Measurements from ENCODE around the gene SLC22A23.

Gene SLC22A23

GRCh38 chr6:3306848-3307247, 150.0 kb downstream of the SLC22A23 start:
- in situ Hi-C loops (cut with MboI; ENCODE audit: low sequenced_read_pairs): no loop called here

GRCh38 chr6:3305831-3306230, 151.0 kb downstream of the SLC22A23 start:
- in situ Hi-C loops (cut with MboI; ENCODE audit: low sequenced_read_pairs): no loop called here

GRCh38 chr6:3305216-3305565, 151.7 kb downstream of the SLC22A23 start:
- in situ Hi-C loops (cut with MboI; ENCODE audit: low sequenced_read_pairs): no loop called here

- in situ Hi-C loops (cut with MboI; ENCODE audit: low sequenced_read_pairs): no loop called here
Measured at GRCh38 chr6:3304500-3305215, 152.2 kb downstream of the SLC22A23 start.

- in situ Hi-C loops (cut with MboI; ENCODE audit: low sequenced_read_pairs): no loop called here
Measured at GRCh38 chr6:3303795-3304411, 152.9 kb downstream of the SLC22A23 start.

- in situ Hi-C loops (cut with MboI; ENCODE audit: low sequenced_read_pairs): no loop called here
Measured at GRCh38 chr6:3301506-3301905, 155.3 kb downstream of the SLC22A23 start.

- in situ Hi-C loops (cut with MboI; ENCODE audit: low sequenced_read_pairs): no loop called here
Measured at GRCh38 chr6:3299221-3299620, 157.6 kb downstream of the SLC22A23 start.

GRCh38 chr6:3297909-3298308, 158.9 kb downstream of the SLC22A23 start:
- in situ Hi-C loops (cut with MboI; ENCODE audit: low sequenced_read_pairs): no loop called here

- in situ Hi-C loops (cut with MboI; ENCODE audit: low sequenced_read_pairs): no loop called here
Measured at GRCh38 chr6:3297006-3297405, 159.8 kb downstream of the SLC22A23 start.

GRCh38 chr6:3296537-3296936, 160.3 kb downstream of the SLC22A23 start:
- in situ Hi-C loops (cut with MboI; ENCODE audit: low sequenced_read_pairs): no loop called here

GRCh38 chr6:3296078-3296477, 160.8 kb downstream of the SLC22A23 start:
- in situ Hi-C loops (cut with MboI; ENCODE audit: low sequenced_read_pairs): no loop called here

- in situ Hi-C loops (cut with MboI; ENCODE audit: low sequenced_read_pairs): no loop called here
Measured at GRCh38 chr6:3294921-3295871, 161.7 kb downstream of the SLC22A23 start.

GRCh38 chr6:3294396-3294795, 162.5 kb downstream of the SLC22A23 start:
- in situ Hi-C loops (cut with MboI; ENCODE audit: low sequenced_read_pairs): no loop called here

- in situ Hi-C loops (cut with MboI; ENCODE audit: low sequenced_read_pairs): no loop called here
Measured at GRCh38 chr6:3293271-3294155, 163.3 kb downstream of the SLC22A23 start.

- in situ Hi-C loops (cut with MboI; ENCODE audit: low sequenced_read_pairs): no loop called here
Measured at GRCh38 chr6:3292431-3293197, 164.2 kb downstream of the SLC22A23 start.

GRCh38 chr6:3291987-3292386, 164.9 kb downstream of the SLC22A23 start:
- in situ Hi-C loops (cut with MboI; ENCODE audit: low sequenced_read_pairs): no loop called here

GRCh38 chr6:3291346-3291745, 165.5 kb downstream of the SLC22A23 start:
- in situ Hi-C loops (cut with MboI; ENCODE audit: low sequenced_read_pairs): no loop called here

- in situ Hi-C loops (cut with MboI; ENCODE audit: low sequenced_read_pairs): no loop called here
Measured at GRCh38 chr6:3290931-3291211, 166.0 kb downstream of the SLC22A23 start.

GRCh38 chr6:3290149-3290930, 166.5 kb downstream of the SLC22A23 start:
- in situ Hi-C loops (cut with MboI; ENCODE audit: low sequenced_read_pairs): no loop called here
